HG02852 (cell line): ENCODE measurements around the gene SLC35G1.

Source experiments
- ATAC-seq: cut with Tn5 transposase; IDR thresholded peaks from one replicate; pipeline ENCODE4 v1.9.1; 2021; ENCODE audit warnings: mild to moderate bottlenecking, moderate library complexity; ENCODE audit not compliant: unreplicated experiment

SLC35G1 gene

DNA sequence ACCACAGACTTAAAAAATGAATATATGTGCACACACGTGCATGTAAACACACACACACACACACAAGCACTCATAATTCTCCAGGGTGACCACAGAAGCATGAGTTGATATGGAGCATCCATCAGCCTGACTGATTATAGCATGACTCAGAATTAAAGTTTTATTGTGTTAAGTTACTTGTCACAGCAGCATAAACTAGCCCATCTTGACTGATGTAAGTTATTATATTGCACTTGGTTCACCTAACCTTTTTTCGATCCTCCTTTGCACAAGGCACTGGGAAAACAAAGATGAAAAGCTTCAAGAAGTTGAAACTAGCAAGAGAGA is 18.8 kb upstream of the SLC35G1 start:
- ATAC-seq, result no peak

DNA sequence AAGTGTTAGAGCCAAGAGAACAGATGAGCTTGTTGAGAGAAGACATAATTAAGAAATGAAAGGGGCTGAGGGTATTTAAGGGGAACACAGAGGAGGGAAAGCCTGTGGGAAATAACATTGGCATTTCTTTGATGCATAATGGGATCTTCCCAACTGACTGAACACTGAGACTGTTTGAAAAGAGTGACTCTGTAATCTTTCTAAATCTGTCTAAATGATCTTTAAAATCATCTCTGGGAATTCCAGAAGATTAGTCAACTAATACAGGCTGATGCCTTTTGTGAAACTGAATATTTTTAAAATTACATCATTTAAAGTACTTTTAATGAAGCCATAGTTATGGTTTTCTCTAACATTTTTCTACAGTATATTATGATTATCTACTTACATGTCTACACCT is 17.4 kb upstream of the SLC35G1 start:
- no peak for ATAC-seq

DNA sequence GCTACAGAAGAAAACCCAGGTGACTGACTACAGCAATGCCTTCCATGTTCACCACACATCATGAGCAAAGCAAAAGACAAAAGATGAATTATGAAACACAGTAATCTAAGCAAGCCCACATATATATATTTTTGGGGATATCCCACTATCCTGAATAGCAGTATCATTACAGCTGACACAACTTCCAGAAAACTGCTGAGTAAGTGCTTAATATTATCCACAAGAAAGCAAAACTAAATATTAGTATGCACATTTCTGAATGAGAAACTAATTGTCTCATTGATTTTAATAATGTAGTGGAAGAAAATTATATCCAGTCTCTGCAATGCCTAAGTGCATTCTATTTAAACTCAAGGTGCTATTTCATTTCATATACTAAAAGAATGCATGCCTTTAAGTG is 14.5 kb upstream of the SLC35G1 start:
- ATAC-seq, result no peak

DNA sequence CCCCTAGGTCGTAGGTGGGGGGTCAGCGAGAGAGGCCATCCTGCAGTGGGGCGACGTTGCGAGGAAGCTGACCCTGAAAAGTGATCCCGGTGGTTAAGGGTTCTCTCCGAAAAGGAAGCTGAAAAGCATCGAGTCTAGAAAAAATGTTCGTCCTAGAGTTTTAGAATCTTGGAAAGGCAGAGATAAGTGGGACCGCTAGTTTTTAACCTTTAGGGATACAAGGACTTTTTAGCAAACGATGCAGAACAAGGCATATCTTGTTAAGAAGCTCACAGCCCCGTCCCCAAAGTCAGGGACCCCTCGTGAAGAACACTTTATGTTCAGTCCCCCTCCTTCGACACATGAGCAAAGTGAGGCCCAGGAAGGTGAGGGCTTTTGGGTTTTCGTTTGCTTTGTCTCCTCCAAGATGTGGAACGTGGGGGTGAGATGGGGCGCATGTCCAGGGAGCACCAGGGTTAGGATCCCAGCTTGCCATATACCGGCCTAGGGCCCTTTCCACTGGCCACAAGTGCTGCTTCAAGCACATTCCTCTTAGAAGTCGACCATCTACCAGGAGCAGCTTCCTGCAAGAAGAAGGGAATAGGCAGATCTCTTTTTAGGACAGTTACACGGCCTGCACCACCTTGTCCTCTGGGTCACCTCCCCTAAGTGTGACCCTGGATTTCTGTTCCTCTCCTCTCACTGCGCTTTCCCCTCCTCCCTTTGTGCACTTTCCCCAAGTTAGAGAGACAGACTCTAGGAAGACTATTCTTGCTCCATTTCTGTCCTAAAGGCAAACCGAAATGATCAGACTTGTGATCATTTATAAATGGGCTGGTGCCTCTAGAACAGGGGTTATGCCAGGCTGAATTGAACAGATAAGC is 969 bp downstream of the SLC35G1 start:
- no peak for ATAC-seq

DNA sequence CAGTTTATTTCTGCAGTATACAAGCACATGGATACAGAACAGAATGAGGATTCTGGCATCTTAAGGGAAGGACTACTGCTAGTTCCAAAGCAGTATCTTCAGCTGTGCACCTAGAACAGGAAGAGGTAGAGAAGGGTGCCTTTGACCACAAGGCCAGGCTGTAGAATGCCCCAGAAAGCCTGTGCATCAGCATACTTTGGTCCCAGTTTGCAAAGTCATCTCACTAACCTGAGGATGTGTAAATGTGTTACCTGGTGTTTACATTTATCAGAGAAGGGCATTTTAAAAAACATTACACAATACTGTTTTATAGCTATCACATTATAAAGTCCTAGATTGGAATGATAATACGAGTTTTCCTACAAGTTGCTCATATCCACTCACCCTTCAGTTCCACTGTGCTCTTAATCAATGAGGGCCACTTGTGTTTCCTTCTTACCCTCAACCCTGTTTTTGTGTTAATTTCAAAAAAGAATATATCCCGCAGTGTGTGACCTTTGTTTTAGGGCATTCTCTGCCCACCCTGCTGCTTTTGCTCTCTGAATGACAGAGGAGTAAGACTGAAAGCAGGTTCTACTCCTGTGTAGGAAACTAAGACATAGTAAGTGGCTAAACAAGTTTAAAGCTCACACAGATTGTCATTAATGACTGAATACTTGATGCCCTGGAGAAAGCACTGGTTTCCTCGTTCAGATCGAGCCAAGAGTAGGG is 3.4 kb downstream of the SLC35G1 start:
- ATAC-seq, result no peak

DNA sequence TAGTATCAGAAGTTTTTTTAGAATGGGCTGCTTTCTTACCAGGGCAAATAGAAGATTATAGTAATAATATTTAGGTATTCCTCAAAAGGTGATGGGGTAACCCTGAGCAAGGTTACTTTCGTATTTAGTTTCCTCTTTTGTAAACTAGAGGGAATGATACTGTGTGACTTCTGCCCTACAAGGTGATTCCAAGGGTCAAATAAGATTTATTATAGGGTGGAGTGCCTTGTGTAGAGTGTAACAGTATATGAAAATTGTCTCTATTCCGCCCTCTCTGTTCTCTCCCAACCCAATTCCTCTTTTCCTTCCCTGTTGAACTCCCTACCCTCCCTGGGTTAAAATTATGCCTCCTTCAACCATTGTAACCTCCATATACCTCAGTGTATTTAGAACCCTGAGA is 5.3 kb downstream of the SLC35G1 start:
- no peak for ATAC-seq

DNA sequence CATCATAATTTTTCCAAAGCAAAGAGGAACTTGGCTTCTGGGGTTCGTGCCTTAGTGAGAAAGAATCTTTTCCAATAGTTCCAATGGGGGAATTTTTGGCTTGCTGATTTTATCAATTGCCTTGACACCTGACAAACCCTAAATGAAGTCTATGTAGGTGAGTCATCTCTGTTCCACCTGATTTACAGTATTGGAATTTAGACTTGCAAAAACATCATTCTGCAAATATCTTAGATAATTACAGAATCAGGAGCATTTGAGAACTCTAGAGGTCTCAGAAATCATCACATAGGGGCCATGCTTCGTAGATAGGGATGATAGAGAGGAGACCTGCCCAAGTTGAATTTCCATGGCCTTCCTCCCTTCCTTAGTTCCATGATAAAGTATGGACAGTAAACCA is 9.3 kb downstream of the SLC35G1 start:
- no peak for ATAC-seq

DNA sequence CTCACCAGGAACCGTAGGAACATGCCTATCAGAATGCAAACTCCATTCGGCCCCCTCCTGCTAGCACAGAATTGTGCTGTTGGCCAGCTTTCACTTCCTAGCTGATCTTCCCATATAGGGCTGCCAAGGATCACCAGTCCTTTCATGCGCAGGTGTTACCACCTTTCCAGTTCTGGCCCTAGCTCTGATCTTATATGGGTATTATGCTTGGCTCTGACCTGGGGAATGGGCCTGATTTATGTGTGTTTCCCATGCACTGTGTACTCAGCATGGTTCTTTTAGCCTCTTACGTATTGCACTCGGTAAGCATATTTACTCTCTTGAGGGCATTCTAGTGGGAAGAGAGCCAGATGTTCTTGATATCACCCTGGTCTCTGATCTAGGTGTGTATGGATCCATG is 11.1 kb downstream of the SLC35G1 start:
- ATAC-seq, result no peak

DNA sequence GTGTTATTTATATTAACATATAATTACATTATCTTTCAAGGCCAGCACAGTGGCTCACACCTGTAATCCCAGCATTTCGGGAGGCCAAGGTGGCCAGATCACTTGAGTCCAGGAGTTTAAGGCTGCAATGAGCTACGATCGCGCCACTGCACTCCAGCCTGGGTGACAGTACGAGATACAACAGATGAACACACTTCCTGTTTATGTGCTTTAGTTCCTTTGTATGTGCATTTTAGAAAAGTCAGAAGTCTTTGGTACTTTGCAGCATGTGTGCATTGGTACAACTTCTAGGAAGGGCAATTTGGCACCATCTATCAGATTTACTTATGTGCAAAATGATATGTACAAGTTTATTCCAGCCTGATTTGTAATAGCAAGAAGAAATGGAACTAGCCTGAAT is 13.3 kb downstream of the SLC35G1 start:
- no peak for ATAC-seq

DNA sequence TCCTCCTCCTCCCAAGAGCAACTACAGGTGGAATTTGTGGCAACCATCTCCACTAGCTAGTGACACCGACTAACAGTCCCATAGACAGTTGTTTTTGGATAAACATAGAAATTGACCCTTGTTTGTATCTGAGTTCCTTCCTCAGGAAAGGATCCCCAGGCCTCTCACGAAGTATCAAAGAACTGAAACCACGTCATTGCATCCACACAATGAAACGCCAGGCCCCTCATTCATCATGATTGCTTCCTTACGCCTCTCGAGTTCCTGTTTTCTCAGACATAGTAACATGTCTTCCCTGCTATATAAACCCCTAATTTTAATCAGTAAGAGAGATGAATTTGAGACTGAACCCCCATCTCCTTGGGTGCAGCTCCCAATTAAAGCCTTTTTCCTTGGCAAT is 18.1 kb downstream of the SLC35G1 start:
- ATAC-seq, result no peak

DNA sequence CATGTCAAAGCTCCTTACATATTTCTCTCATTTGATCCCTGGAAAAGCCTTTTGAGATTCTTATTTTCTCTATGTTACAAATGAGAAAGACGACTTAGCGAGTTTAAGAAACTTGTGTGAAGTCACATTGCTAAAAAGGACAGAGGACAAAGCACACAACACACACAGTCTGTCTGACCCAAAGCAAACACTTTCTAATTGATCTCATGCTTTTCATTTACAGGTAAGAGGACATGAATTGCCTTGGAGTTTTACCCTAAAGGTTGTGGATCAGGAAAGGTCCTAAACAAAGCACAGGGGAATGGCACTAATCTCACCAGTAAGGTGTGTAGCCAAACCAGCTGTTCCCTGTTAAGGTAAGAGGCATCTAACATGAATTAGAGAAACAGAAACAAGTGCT is 18.7 kb downstream of the SLC35G1 start:
- no peak for ATAC-seq

DNA sequence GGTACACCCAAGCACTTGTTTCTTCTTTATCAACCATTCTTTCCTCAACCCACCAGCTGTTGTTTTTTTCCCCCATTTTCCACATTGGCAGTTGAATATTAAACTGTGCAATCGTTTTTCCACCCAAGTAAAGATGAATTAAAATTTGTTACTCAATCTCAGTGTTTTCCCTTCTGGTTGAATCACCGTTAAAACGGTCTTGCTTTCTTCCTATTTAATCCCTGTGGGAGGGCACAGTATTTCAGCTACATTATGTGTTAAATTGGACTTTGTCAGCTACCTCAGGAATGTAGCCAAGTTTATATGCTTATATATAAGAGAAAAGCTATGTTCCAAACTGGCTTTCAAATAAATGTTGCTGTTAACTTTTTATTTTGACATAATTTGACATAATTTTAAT is 19.9 kb downstream of the SLC35G1 start:
- ATAC-seq, result no peak

DNA sequence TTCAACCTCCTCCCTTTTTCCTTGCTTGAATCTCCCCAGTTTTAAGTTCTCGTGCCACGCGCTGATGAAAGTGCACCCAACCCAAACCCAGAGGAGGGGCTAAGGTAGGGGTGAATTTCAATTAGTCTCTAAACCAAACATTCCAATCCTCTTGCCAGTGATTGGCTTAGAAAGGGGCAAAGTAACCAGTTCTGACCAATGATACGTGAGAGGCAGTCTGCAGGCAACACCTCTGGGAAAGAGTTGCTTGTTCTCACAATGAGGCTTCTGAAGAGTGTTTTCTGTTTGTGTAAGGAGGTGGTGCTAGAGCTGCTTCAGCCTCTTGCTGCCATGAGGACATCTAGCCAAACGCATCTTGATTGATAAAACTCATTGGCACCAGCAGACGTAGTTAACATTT is 21.8 kb downstream of the SLC35G1 start:
- ATAC-seq, result no peak

DNA sequence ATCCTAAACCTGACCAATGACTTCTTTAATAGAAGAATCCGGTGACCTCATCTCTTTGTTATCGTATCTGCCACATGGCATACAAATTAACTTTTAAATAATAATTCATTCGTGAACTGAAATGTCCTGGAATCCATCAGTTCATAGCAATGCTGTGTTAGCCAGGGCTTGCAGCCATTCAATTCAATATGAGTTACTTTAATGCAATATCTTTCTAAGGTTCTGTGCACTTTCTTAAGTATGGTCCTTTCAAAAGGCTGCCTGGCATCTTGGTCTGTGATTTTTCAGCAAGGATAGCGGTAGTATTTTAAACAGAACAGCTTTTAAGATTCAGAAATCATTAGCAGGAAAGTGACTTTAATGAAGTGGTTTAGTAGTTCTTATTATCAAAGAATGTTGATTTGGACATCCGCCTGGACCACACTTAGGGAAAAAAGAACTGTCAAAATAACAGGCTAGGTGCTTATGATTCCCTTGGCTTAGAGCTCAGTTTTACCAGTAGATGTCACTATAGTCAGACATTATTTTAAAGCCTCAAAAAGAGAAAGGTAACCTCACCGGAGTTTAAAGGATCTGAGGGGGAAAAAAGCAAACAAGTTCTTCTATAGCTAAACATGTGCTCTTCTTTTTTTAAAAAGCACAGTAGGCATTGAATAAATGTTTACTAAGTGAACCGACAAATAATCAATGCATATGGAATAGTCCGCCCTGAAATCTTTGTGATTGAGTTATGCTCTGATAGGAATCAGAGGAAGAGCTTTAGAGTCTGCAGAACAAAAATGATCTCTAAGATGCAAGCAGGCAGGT is 22.7 kb downstream of the SLC35G1 start:
- ATAC-seq, result no peak

DNA sequence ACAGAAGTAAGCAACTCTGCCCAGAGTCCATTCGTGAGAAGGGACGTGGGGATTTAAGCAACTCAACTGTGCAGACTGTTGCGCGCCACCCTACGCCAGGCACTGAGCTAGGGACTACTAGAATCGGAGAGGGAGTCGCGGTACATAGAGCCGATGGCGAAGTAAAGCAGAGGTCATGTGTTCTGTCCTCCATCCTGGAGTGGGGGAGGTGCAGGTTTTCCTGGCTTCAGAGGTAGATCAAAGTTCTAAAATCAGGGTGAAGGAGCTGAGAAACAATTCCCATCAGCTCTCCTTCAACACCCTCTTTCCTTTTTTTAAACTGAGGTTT is 23.2 kb downstream of the SLC35G1 start:
- ATAC-seq, result no peak

DNA sequence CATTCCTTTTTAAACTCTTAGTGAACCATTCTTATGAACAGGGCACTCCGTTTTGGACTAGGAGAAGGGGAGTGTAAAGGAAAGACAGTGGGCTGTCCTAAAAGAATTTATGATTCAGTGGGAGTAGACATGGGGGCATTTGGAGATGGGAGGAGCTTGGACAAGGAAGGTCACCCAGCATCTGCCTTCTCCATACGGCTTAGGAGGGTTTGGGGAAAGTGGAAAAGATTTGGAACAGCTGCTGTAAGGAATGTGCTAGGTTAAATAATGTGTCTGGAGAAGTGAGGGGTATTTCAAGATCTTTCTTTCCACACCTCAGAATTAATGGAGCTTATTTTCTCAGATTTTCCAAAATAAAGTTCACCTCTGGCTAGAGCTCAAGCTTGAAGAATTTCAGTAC is 24.0 kb downstream of the SLC35G1 start:
- ATAC-seq, result no peak

DNA sequence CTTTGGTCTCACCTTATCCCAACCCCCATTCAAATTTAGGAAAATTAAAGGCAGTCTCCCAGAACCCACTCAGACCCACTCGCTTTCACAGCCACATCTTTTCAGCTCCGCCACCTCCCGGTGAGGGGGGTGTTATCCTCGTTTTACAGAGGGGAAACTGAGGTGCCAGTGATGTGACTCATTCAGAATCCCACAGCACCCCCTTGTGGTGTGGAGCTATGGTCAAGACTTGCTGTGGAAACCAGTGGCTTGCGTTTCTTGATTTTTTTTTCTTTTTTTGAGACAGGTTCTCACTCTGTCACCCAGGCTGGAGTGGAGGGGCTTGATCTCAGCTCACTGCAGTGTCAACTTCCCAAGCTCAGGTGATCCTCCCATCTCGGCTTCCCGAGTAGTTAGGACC is 27.6 kb downstream of the SLC35G1 start:
- no peak for ATAC-seq

DNA sequence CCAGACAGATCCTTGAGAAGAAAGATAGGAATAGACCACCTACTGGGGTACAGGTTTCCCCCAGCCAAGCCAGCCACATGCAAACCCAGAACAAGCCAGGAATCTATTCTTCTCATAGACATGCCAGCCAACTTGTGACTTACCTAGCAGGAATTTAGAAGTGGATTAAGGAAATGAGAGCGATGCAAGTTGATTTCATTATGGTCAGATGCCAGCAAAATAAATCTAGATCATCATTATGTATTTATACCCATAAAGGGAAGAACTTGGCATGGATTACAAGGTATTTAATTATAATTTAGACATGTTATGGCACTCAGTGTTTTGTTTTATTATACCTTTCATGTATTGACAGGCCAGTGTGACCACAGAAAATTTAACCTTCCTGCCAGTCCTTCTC is 32.8 kb downstream of the SLC35G1 start:
- ATAC-seq, result no peak

DNA sequence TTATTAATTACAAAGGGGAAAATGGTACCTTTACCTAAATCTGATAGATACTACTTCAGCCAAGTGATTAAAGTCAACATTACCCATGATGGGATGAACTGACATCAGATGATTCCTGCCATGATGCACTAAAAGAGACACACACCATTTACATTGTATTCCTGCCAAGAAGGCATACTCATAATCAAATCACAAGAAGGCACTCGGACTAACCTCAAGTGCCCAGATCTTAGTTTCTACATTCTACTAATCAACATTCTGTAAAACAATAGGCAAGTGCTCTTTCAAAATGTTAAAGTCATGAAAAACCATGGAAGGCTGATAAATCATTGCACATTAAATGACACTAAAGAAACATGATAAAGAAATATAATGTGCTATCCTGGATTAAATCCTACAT is 44.4 kb downstream of the SLC35G1 start:
- no peak for ATAC-seq

DNA sequence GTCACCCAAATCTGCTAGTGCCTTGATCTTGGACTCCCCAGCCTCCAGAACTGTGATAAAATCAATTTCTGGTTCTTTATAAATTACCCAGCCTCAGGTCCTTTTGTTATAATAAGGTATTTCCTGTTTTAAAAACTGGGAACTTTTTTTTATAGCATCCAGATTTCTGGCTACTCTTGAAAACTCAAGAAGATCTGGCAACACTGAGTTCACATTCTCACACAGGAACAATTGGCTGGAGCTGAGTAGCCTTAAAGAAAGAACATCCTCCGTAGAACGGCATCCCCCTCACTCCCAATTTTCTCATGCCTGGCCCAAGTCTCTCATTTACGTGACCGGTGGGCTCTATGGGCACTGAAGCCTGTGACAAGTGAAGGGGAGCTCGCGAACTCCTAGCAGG is 47.1 kb downstream of the SLC35G1 start:
- ATAC-seq, result no peak

DNA sequence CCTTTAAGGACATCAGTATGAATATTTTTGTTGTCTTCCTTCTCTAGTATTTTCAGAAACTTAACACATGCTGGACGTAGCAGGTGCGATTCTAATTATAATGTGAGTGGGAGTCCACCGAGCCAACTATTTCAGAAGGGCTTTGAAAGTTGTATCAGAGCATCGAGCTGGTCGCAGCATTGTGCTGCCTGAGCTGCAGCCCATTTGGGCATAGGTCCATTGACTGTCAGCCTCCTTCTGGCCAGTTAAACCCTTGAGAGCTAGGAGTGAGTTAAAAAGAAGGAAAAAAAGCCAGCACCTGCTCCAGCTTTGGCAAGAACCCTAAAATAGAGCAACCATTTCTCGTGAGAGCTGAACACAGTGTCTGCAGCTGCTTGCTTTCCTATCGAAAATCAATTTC is 47.8 kb downstream of the SLC35G1 start:
- no peak for ATAC-seq

DNA sequence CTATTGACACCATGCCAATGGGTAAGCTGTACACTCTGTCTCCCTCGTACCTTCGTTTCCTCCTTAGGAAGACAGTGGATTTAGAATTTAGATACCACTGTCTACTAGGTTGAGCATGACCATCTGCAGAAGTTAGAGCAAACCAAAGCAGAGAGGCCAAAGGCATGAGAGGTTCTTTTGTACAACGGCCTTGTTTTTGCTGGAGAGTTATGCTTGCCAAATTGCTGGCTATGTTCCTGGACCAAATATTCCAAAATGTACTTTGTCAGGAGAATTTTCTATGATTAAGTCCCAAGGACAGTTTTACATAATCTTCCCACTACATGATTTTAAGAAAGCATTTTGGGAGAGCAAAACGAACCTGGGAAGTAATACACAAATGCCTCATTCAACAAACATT is 52.0 kb downstream of the SLC35G1 start:
- ATAC-seq, result no peak
